Sigmoid colon (tissue), 7 donors: Measurements from ENCODE around the gene TARS2. TPM values are rescaled to one million over a fixed set of nuclear protein-coding genes. Genes with fewer than 3 reads are reported as not detected.

Source experiments
- DNase-seq: peaks from one replicate; pipeline ENCODE4 v3.0.0-alpha.2; 2019
- H3K27ac ChIP-seq, 4 donors: fragments of 200-600 bp; sonication (generic); one replicate each; pipeline ENCODE4 v1.5.1; 2016 to 2019; ENCODE audit warnings: mild to moderate bottlenecking in 1 of 4
- H3K27me3 ChIP-seq, 3 donors: fragments of 200-600 bp; sonication (generic); one replicate each; pipeline ENCODE4 v1.5.1; 2019; ENCODE audit warnings: mild to moderate bottlenecking in 1 of 3
- H3K36me3 ChIP-seq, 4 donors: fragments of 200-600 bp; sonication (generic); one replicate each; pipeline ENCODE4 v1.5.1; 2016 to 2019
- H3K4me1 ChIP-seq, 4 donors: fragments of 200-600 bp; sonication (generic); one replicate each; pipeline ENCODE4 v1.5.1; 2017 to 2019
- H3K4me3 ChIP-seq, 4 donors: fragments of 200-600 bp; sonication (generic); one replicate each; pipeline ENCODE4 v1.5.1; 2017 to 2019; ENCODE audit warnings: mild to moderate bottlenecking in 2 of 4, moderate library complexity in 1 of 4
- H3K9me3 ChIP-seq, 4 donors: fragments of 200-600 bp in 3 of 4; sonication (generic) in 3 of 4; one replicate each; pipeline versions ENCODE4 v1.5.1 to v1.6.1; 2013 to 2019
- EP300 ChIP-seq, 4 donors: sonication (generic); formaldehyde crosslinking; IDR thresholded peaks; one replicate each; pipeline ENCODE4 v1.6.1; 2017; ENCODE audit warnings: antibody characterized with exemption in 4 of 4
- POLR2A ChIP-seq, 2 donors: fragments of 450-650 bp; IDR thresholded peaks; one replicate each; pipeline ENCODE4 v1.6.1; 2016; ENCODE audit warnings: antibody characterized with exemption in 2 of 2, mild to moderate bottlenecking in 2 of 2, moderate library complexity in 2 of 2
- POLR2AphosphoS5 ChIP-seq, 4 donors: sonication (generic); formaldehyde crosslinking; IDR thresholded peaks; one replicate each; pipeline ENCODE4 v1.6.1; 2017; ENCODE audit warnings: antibody characterized with exemption in 4 of 4
- WGBS, 2 donors: extraction: QIAGEN DNeasy Blood & Tissue Kit; methylation state at CpG; one replicate each; pipeline ENCODE4 v1.1.7; 2013; 5-methylcytosine and 5-hydroxymethylcytosine counted together
- intact Hi-C: fragments of 100-400 bp; cut with DNase I; formaldehyde crosslinking; loops from one replicate; pipeline ENCODE4 v1.15.1; 2023
- polyA plus RNA-seq, 3 donors: library from polyadenylated mRNA; stranded (reverse); fragments of 200-250 nt; gene quantifications; one replicate each; pipeline ENCODE4 v1.2.3, GENCODE V29; 2013
- total RNA-seq, 4 donors: library from RNA; depleted of rRNA; stranded (reverse); fragments of >200 nt; gene quantifications; one replicate each; pipeline ENCODE4 v1.1.0, GENCODE V29; 2016
- TF ChIP-seq, protein P1 (sequence below), 4 experiments: fragments of 450-650 bp in 3 of 4; fragments of 200-600 bp in 1 of 4; IDR thresholded peaks; one replicate each; pipeline ENCODE4 v1.5.1; 2016 to 2019; ENCODE audit warnings: antibody characterized with exemption in 4 of 4, mild to moderate bottlenecking in 3 of 4, moderate library complexity in 2 of 4
- donor health status: healthy with polysubstance abuse.
- donor health status: Bipolar disorder and iron deficiency.
- donor health status: healthy.

The TARS2 gene
- total and polyA plus RNA-seq, 7 donors, result 4.6 to 16.9 (median 9.3) TPM

GRCh38 chr1:150512846-150513245 is 25.6 kb downstream of the TARS2 start:
- no peak overlapping the region for H3K4me3 ChIP-seq
- 83 to 86% methylated on average over 2 of the region's 2 CpGs for WGBS, 2 donors
- H3K27ac ChIP-seq, result no peak overlapping the region
- H3K36me3 ChIP-seq, result peaks cover 0 to 3% (median 0%) of the 10 kb centered on the region in 4 donors
- TF ChIP-seq, protein P1, sequence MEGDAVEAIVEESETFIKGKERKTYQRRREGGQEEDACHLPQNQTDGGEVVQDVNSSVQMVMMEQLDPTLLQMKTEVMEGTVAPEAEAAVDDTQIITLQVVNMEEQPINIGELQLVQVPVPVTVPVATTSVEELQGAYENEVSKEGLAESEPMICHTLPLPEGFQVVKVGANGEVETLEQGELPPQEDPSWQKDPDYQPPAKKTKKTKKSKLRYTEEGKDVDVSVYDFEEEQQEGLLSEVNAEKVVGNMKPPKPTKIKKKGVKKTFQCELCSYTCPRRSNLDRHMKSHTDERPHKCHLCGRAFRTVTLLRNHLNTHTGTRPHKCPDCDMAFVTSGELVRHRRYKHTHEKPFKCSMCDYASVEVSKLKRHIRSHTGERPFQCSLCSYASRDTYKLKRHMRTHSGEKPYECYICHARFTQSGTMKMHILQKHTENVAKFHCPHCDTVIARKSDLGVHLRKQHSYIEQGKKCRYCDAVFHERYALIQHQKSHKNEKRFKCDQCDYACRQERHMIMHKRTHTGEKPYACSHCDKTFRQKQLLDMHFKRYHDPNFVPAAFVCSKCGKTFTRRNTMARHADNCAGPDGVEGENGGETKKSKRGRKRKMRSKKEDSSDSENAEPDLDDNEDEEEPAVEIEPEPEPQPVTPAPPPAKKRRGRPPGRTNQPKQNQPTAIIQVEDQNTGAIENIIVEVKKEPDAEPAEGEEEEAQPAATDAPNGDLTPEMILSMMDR (IDR thresholded peaks at IDR 0.05), result no peak
- TF ChIP-seq POLR2A (IDR thresholded peaks at IDR 0.05) (no peak), EP300 (IDR thresholded peaks at IDR 0.05) (no peak), POLR2AphosphoS5 (IDR thresholded peaks at IDR 0.05) (no peak)
- no peaks in the 10 kb centered on the region for H3K27me3 ChIP-seq
- peaks cover 0 to 33% (median 21%) of the 10 kb centered on the region in 4 donors for H3K4me1 ChIP-seq
- DNase-seq, result no peak
- intact Hi-C loops, result no loop called here
- no peaks in the 10 kb centered on the region for H3K9me3 ChIP-seq

- no peaks in the 10 kb centered on the region for H3K9me3 ChIP-seq
- H3K27ac ChIP-seq, result no peak overlapping the region
- TF ChIP-seq POLR2A (IDR thresholded peaks at IDR 0.05), result no peak
- TF ChIP-seq EP300 (IDR thresholded peaks at IDR 0.05), result no peak
- no peak for TF ChIP-seq POLR2AphosphoS5 (IDR thresholded peaks at IDR 0.05)
- TF ChIP-seq, protein P1 (IDR thresholded peaks at IDR 0.05), result no peak
- no peak for DNase-seq
- no peak overlapping the region for H3K4me3 ChIP-seq
- H3K4me1 ChIP-seq, result peaks cover 0 to 29% (median 21%) of the 10 kb centered on the region in 4 donors
- H3K27me3 ChIP-seq, result no peaks in the 10 kb centered on the region
- 57 to 69% methylated on average over 7 of the region's 7 CpGs for WGBS, 2 donors
- H3K36me3 ChIP-seq, result peaks cover 0 to 3% (median 0%) of the 10 kb centered on the region in 4 donors
- intact Hi-C loops, result no loop called here
Observed at GRCh38 chr1:150513351-150513791, 26.2 kb downstream of the TARS2 start.

- peak overlapping the region in 3 of 4 donors; percentile 87 to 94 (median 91) for H3K27ac ChIP-seq
- intact Hi-C loops, result no loop called here
- WGBS, 2 donors, result 88 to 90% methylated on average over 9 of the region's 9 CpGs
Observed at GRCh38 chr1:150514260-150514659, 27.0 kb downstream of the TARS2 start.

DNA sequence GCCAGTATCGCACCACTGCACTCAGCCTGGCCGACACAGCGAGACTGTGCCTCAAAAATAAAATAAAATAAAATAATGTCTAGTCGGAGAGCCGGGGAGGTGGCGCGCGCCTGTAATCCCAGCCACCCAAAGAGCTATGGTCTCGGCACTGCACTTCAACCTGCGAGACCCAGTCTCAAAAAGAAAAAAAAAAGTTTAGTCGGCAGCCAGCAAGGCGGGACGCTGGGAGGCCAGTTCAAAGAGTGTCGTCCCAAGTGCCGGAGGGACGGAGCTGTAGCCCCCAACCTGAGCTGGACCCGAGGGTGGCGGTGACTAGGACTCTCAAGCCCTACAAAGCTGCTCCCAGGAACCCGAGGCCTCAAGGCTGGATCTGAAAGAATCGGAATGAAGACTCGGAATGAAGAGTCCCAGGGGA is 27.7 kb downstream of the TARS2 start:
- DNase-seq, result no peak
- H3K4me3 ChIP-seq, result peak overlapping the region; percentile 46 to 63 (median 56)
- H3K27ac ChIP-seq, result peak overlapping the region; percentile 87 to 94 (median 92)
- WGBS, 2 donors, result 22 to 35% methylated on average over 21 of the region's 21 CpGs
- H3K27me3 ChIP-seq, result no peaks in the 10 kb centered on the region
- no peaks in the 10 kb centered on the region for H3K9me3 ChIP-seq
- peaks cover 0 to 3% (median 0%) of the 10 kb centered on the region in 4 donors for H3K36me3 ChIP-seq
- H3K4me1 ChIP-seq, result peaks cover 0 to 26% (median 21%) of the 10 kb centered on the region in 4 donors
- intact Hi-C loops, result loop anchor here (5.0 kb wide), 2 partner anchors 48 to 153 kb away; partner anchors contain the start of gene RPRD2
- no peak for TF ChIP-seq EP300 (IDR thresholded peaks at IDR 0.05)
- no peak for TF ChIP-seq POLR2AphosphoS5 (IDR thresholded peaks at IDR 0.05)
- TF ChIP-seq POLR2A (IDR thresholded peaks at IDR 0.05), result no peak
- TF ChIP-seq, protein P1 (IDR thresholded peaks at IDR 0.05), result no peak

More at GRCh38 chr1:150514260-150514659, 27.0 kb downstream of the TARS2 start:
- no peak for TF ChIP-seq POLR2AphosphoS5 (IDR thresholded peaks at IDR 0.05)
- no peak for TF ChIP-seq EP300 (IDR thresholded peaks at IDR 0.05)
- TF ChIP-seq POLR2A (IDR thresholded peaks at IDR 0.05), result no peak
- TF ChIP-seq, protein P1 (IDR thresholded peaks at IDR 0.05), result no peak
- Histone ChIP-seq H3K9me3 (no peaks in the 10 kb centered on the region), H3K4me3 (no peak overlapping the region), H3K36me3 (peaks cover 0 to 3% (median 0%) of the 10 kb centered on the region in 4 donors), H3K4me1 (peaks cover 0 to 26% (median 21%) of the 10 kb centered on the region in 4 donors), H3K27me3 (no peaks in the 10 kb centered on the region)
- no peak for DNase-seq
